GM19193 (cell line): Measurements from ENCODE around the gene ITGBL1.

Experiments used
- POLR2A ChIP-seq: IDR thresholded peaks from 4 replicates; pipeline ENCODE4 v1.6.1; 2011; ENCODE audit not compliant: insufficient read depth, insufficient read length; ENCODE audit errors: extremely low read depth

Gene ITGBL1

DNA sequence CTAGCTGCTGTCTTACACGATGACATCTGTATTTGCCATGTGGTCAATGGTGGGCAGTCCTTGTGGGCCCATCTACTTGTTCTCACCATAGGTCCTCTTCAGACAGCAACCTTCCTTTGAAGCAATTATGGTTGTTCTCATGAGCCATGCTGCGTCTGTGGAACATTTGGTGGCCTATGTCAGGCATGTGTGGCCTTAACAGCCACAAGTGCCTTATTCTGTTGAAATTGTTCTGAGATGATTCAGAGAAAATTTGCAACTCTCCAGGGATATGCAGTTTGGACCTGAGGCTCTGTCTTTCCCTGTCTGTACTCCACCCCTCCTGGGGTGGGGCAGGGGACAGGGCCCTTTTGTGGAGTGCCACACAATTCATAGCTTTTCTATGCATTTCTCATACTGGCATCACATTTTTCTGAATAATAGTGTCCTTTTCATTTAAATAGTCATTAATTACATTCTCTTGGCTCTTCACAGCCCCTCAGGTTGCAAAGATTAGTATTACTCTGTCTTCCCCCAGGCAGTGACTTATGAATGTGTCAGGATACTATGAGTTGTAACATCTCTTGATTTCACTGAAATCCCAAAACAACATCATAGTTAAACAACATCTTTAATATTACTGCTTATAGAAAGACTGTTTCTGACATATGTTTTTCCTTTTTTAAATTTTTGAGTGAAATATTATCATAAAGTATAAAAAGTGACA is 102.1 kb downstream of the ITGBL1 start:
- TF ChIP-seq POLR2A: no peak

DNA sequence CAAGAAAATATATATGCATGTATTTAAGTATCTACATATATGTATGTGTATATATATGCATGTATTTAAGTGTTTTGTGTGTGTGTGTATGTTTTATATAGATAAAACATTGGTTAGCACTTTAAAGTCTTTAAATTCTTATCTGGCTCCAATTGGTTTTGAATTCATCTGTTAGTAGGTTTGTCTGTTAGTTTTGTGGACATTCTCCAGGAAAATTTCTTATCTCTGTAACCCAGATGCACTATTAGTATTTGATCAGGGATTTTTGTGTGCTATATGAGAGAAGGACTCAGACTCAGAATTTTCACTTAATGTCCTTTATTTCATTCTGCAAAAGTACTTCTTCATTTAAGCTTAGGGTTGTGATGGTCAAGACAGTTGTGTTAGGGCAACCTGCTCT is 103.1 kb downstream of the ITGBL1 start:
- no peak for TF ChIP-seq POLR2A

DNA sequence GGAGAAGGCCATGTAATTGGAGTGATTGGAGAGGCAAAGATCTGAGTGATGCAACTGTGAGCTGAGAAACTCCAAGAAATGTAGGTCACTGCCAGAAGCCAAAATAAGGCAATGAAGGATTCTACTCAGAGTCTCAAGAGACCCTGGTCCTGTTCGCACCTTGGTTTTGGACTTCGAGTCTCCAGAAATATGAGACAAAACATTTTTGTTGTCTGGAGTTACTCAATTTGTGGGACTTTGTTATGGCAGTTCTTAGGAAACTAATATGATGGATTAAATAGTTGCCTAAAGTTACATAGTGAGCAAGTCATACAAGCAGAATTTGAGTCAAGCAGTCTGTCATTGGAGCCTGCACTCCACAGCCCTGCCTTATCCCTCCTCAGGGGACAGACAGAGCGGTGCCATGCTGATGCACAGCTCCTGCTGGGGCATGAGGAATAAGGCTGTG is 104.2 kb downstream of the ITGBL1 start:
- no peak for TF ChIP-seq POLR2A

DNA sequence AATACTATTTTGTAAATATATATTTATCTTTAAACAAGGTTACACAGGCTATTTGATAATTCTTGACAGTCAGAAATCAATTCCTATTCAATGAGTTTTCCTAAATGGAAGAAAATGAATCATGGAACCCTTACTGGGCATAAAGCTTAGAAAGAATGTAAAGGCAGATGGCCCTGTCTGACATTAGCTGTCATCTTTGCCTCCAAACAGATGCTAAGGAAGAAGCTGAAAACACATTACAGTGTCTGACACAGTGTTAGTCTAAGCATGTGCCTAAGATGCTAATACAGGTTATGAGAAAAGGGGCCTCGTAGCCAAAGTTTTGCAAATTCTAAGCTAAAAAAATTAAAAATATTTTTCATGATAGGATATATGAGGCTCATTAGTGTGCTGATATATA is 112.8 kb downstream of the ITGBL1 start:
- TF ChIP-seq POLR2A: no peak

DNA sequence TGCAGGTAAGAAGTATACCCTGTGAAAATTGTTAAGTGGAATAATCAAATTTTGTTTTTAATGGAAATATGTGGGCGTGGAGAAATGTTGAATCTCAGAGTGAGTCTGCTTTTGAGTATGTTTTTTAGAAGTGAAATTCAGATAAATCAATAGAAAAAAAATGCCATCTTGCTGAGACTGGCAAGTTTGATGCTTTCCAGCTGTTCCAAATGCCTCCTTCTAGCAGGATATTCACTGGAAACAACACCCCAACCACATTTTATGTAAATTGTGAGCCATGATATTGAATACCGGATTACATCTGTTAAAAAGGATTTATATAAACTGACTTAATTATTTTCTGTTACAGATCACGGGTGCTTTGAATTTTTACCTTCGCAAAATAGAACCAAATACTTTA is 115.4 kb downstream of the ITGBL1 start:
- no peak for TF ChIP-seq POLR2A

DNA sequence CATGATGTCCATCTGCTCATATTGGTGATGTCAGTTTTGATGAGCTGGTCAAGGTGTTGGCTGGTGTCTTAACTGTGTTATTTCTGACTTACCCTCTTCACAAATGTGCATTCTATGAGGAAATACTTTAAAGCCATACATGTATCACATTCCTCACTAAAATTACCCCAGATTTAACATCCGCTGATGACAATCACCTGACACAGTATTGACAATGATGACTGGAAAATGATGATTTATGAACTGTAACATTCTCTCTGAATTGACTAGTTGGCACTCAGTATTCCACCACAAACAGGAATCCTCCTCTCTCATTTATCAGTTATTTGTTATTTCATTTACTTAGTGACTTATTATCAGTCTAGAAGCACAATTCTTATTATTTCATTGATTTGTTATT is 117.3 kb downstream of the ITGBL1 start:
- TF ChIP-seq POLR2A: no peak

DNA sequence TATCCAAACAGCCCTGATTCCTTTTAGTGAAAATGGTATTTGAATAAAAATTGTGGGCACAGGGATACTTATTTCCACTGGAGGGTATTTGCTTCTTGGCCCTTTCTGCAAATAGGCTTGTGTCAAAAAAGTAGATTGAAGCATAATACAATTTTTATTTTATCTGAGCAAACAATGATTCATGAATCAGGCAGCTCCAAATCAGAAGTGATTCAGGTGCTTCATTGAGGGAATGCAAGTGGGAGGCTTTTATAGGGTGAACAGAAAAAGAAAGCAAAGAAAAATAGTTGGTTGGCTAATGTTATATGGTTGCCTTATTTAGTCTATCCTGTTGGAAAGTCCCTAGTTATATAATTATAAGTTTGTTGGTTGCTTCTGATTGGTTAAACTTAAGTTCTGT is 117.9 kb downstream of the ITGBL1 start:
- no peak for TF ChIP-seq POLR2A

DNA sequence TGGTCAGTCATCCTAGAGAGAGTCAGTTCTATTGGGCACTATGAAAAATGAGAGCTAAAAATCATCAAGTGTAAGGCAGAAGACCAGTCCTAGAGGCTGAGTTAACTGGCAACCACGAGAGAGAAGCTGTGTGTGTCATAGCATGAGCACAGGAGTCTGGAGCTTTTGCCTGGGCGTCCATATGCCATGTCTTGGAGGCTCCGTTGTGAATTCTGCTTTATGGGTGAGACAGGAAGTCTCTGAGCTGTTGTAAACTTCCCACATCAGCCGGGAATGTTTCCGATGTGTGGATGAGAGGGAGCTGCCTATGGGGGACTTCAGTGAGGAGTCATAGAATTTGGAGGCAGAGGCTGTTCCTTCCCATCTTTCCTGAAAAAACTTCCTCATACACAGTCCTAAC is 120.0 kb downstream of the ITGBL1 start:
- no peak for TF ChIP-seq POLR2A

DNA sequence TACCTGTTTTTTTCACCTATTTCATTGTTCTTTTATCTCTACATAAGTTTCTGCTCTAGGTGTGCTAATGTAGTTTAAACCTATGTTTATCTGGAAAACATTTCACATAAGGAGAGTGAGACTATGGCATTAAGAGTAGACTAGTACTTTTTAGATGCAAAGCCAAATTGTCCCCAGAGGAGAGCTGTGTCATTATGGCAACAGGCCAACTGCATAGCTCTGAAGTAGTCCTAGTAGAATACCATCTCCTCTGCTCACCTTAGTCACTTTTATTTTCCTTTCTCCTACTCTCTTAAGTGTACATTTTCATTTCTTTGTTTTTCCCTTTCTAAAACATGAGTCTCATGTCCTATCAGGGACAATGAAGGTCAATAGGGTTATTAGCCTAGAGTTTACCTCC is 123.1 kb downstream of the ITGBL1 start:
- no peak for TF ChIP-seq POLR2A

DNA sequence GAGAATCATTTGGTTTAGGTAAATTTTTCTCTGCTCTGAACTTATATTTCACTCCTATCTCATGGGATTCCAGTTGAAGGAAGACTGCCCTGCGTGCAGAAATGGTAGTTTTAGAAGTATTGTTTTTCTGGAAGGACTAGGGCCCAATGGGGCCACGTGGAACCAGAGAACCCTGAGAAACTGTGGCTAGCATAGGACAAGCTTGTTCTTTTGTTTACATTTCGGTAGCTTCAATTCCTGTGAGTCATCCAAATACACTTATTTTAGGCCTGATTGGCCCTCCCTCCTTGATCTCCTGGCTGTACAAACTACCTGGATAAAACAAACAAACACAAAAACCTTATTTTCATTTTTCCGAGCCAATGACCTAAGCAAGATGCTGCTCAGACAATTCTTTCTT is 124.0 kb downstream of the ITGBL1 start:
- TF ChIP-seq POLR2A: no peak

DNA sequence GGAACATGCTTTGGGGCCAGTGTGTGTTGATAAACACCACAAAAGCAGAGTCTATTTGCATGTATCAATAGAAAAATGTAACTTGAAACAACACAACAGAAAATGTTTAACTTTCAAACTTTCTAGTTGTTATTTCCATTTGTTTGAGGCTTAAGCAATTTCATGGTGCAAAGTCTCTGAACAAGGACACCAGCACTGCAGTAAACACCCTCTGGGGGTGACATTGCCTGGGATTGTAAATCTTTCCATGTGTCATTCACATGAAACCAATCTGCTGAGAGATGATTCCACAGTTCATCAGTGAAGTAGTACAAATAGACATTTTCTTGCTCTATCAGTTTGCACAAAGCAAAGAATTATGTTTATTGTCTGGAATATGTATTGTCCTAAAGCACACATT is 124.5 kb downstream of the ITGBL1 start:
- no peak for TF ChIP-seq POLR2A

DNA sequence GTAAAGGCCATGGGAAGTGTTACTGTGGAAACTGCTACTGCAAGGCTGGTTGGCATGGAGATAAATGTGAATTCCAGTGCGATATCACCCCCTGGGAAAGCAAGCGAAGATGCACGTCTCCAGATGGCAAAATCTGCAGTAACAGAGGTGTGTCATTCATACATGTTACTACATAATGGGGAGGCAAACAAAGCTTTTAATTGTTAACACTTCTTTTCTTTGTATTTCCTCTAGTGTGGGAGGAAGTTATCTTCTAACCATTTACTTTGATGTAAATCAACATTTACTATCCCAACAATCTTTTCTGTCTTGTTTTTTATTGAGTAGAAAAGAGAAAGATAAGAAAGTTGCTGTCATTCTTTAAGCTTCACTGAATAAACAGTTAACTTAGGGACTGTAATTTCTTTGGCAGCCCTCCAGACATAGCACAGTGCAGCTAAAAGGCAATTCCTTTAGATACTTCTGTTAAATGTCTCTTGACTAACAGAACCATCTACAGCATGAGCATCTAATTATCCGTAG is 126.9 kb downstream of the ITGBL1 start:
- TF ChIP-seq POLR2A: no peak

DNA sequence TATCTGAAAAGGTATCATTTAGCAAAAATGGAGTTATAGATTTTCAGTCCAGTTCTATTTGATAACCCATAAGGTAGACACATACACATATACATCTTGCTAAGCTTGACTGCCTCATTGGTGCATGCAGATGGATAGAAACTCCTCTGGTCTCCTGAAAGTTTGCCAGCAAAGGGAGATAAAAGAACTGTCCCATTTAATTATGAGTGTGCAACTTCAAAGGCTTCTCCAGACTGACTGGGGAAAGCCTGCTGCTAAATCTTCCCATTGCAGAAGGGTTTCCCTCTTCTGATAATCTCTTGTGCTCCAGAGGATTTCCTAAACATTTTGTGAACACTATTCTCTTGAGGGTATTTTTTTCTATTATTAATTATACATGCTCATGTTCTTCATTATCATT is 131.9 kb downstream of the ITGBL1 start:
- no peak for TF ChIP-seq POLR2A

DNA sequence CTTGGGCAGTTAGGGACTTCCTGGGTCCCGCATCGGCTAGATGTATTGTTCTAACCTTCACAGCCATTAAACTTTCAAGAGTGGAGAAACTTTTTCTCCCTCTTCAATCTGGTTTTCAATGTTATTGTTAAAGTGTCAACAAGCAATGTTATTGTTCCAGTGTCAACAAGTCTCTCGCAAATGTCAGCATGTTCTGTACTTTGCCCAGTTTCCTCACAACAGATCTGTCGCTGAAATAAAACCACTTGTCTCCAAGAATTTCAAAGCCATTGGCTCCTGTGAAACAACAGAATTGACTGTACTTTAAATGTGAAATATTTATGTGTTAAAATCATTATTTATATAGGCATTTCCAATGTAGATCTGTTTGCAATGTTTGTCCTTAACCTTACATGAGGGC is 138.0 kb downstream of the ITGBL1 start:
- TF ChIP-seq POLR2A: no peak

DNA sequence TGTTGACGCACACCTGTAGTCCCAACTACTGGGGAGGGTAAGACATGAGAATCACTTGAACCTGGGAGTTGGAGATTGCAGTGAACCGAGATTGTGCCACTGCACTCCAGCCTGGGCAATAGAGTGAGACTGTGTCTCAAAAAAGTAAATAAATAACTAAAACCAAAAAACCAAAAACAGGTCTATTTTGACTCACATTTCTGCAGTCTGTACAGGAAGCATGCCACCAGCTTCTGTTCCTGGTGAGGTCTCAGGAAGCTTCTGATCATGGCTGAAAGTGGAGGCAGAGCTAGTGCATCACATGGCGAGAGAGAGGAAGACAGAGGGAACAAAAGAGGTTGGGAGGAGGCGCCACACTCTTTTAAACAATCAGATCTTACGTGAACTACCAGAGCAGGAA is 142.5 kb downstream of the ITGBL1 start:
- no peak for TF ChIP-seq POLR2A

DNA sequence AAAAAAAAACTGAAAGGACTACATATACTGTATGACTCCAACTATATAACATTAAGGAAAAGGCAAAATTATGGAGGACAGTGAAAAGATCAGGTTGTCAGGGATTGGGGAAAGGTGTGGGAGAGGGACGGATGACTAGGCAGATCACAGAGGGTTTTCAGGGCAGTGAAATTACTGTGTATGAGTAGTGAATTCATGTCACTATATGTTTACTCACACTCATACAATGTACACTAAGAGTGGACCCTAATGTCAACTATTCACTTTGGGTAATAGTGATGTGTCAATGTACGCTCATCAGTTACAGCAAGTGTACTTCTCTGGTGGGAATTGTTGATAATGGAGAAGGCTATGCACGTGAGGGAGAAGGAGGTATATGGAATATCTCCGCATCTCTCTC is 144.3 kb downstream of the ITGBL1 start:
- no peak for TF ChIP-seq POLR2A
